Brain microvascular endothelial cell (primary cell): ENCODE data around the gene SGSM2.

Experiments used
- DNase-seq: peaks from one replicate; pipeline ENCODE4 v3.0.0-alpha.2; 2020
- H3K27ac ChIP-seq: fragments of 250-450 bp; sonication (Bioruptor Pico); 2 replicates; pipeline ENCODE4 v1.5.1; 2020; ENCODE audit warnings: mild to moderate bottlenecking, moderate library complexity
- H3K27me3 ChIP-seq: fragments of 250-450 bp; sonication (Bioruptor Pico); replicated peaks from 2 replicates; pipeline ENCODE4 v1.5.1; 2020; ENCODE audit warnings: mild to moderate bottlenecking
- H3K36me3 ChIP-seq: fragments of 250-450 bp; sonication (Bioruptor Pico); replicated peaks from 2 replicates; pipeline ENCODE4 v1.5.1; 2020; ENCODE audit warnings: mild to moderate bottlenecking
- H3K4me3 ChIP-seq: 2 replicates; pipeline ENCODE4 v1.5.1; 2011; ENCODE audit warnings: low read depth, mild to moderate bottlenecking, control low read depth, low read length, moderate library complexity
- in situ Hi-C: cut with HindIII; loops from 2 replicates; pipeline ENCODE4 v1.10.0; 2017; ENCODE audit warnings: low sequenced_read_pairs, low pct_ligation_motif_present
- TF ChIP-seq, protein P1 (sequence below): IDR thresholded peaks from 2 replicates; pipeline ENCODE4 v1.5.1; 2011; ENCODE audit warnings: low read depth, mild to moderate bottlenecking, moderate library complexity, low read length, control low read depth, inconsistent platforms; ENCODE audit errors: missing control alignments

The SGSM2 gene

DNA sequence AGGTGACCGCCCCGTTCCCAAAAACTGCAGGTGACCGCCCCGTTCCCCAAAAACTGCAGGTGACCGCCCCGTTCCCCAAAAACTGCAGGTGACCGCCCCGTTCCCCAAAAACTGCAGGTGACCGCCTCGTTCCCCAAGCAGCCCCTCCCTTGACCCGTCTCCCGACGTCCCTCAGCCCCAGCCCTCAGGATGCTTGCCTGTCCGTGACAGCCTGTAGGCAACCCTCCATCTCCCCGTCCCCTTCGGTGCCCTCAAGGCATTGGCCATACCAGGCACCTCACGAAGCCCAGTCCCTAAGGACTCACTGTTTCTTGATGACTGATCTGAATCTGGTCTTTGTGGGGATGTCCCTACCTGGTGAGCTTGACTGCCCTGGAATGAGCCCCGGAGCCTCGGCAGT lies 25.1 kb downstream of the SGSM2 start:
- in situ Hi-C loops, result no loop called here
- no peak for DNase-seq
- Histone ChIP-seq H3K4me3 (no peak overlapping the region), H3K27me3 (no peaks in the 10 kb centered on the region), H3K36me3 (peaks cover 2% of the 10 kb centered on the region), H3K27ac (no peak overlapping the region)
- TF ChIP-seq, protein P1, sequence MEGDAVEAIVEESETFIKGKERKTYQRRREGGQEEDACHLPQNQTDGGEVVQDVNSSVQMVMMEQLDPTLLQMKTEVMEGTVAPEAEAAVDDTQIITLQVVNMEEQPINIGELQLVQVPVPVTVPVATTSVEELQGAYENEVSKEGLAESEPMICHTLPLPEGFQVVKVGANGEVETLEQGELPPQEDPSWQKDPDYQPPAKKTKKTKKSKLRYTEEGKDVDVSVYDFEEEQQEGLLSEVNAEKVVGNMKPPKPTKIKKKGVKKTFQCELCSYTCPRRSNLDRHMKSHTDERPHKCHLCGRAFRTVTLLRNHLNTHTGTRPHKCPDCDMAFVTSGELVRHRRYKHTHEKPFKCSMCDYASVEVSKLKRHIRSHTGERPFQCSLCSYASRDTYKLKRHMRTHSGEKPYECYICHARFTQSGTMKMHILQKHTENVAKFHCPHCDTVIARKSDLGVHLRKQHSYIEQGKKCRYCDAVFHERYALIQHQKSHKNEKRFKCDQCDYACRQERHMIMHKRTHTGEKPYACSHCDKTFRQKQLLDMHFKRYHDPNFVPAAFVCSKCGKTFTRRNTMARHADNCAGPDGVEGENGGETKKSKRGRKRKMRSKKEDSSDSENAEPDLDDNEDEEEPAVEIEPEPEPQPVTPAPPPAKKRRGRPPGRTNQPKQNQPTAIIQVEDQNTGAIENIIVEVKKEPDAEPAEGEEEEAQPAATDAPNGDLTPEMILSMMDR, result no peak

GRCh38 chr17:2362881-2363280 lies 25.6 kb downstream of the SGSM2 start:
- H3K27ac ChIP-seq, result no peak overlapping the region
- in situ Hi-C loops, result no loop called here
- no peak for DNase-seq

GRCh38 chr17:2363318-2363717 lies 26.0 kb downstream of the SGSM2 start:
- no peak for DNase-seq
- Histone ChIP-seq H3K4me3 (no peak overlapping the region), H3K27ac (no peak overlapping the region), H3K27me3 (no peaks in the 10 kb centered on the region), H3K36me3 (peaks cover 2% of the 10 kb centered on the region)
- TF ChIP-seq, protein P1, result no peak
- in situ Hi-C loops, result no loop called here

More at GRCh38 chr17:2362881-2363280, 25.6 kb downstream of the SGSM2 start:
- TF ChIP-seq, protein P1, result no peak
- Histone ChIP-seq H3K27me3 (no peaks in the 10 kb centered on the region), H3K4me3 (no peak overlapping the region), H3K36me3 (peaks cover 2% of the 10 kb centered on the region)

- Histone ChIP-seq H3K27me3 (no peaks in the 10 kb centered on the region), H3K27ac (no peak overlapping the region), H3K36me3 (peaks cover 2% of the 10 kb centered on the region), H3K4me3 (no peak overlapping the region)
- no peak for DNase-seq
- in situ Hi-C loops, result no loop called here
- TF ChIP-seq, protein P1, result no peak
Measured at GRCh38 chr17:2363851-2364762, 26.8 kb downstream of the SGSM2 start.

GRCh38 chr17:2364763-2365116 lies 27.4 kb downstream of the SGSM2 start:
- H3K4me3 ChIP-seq, result no peak overlapping the region
- TF ChIP-seq, protein P1, result no peak
- in situ Hi-C loops, result no loop called here
- H3K27me3 ChIP-seq, result no peaks in the 10 kb centered on the region
- no peak overlapping the region for H3K27ac ChIP-seq
- no peak for DNase-seq
- peaks cover 2% of the 10 kb centered on the region for H3K36me3 ChIP-seq
